ENCODE data around the gene C5orf46. TPM values are rescaled to one million over a fixed set of nuclear protein-coding genes. Genes with fewer than 3 reads are reported as not detected.
"Not testable (repeated sequence)": the region's sequence is repeated elsewhere in the genome, so short reads cannot be mapped to it uniquely, and the experiment has no call there.

Gene C5orf46
- polyA plus RNA-seq, 4 donors, result not detected

DNA sequence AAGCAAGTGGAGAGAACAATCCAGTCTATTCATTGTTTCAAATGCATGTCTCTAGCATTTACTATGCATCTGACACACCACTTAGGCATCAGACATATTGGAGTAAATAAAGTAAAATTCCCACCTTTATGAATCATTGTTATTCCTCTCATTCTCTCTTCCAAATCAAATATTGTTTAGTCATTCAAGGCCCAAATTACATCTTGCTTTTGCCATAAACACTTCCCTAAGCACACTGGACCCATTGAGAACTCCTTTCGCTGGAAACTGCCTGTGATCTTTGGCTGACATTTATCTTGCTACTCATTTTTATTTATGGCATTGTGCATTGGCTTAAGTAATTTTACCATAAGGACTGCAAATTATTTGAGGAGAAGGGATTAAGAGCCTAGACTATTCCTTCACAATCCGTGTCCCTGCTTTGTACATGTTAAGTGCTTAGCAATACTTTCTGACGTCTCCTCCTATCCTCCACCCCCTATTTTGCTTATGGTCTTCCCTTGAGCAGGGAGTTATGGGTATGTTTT, 7.4 kb downstream of the C5orf46 start:
- no peak for DNase-seq (ENCODE audit: low read depth in 4 of 4, low spot score in 2 of 4)

DNA sequence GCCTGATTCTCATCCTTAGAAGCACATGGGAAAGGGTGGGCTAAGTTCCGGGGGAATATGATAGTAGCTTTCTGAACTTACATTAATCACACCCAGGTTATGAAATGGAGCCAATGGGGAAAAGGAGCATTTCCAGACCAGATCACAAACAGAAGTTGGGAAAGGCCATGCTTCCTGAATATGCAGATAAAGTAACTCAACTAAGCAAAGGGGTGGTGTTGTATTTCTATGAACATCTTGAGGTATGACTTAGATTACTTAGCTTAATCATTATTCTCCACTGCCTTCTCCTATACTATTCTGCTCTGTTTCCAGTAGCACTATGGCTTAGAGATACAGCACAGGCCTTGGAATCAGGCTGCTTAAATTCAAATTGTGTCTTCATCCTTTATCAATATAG, 10.5 kb downstream of the C5orf46 start:
- no peak for DNase-seq (ENCODE audit: low read depth in 4 of 4, low spot score in 2 of 4)

DNA sequence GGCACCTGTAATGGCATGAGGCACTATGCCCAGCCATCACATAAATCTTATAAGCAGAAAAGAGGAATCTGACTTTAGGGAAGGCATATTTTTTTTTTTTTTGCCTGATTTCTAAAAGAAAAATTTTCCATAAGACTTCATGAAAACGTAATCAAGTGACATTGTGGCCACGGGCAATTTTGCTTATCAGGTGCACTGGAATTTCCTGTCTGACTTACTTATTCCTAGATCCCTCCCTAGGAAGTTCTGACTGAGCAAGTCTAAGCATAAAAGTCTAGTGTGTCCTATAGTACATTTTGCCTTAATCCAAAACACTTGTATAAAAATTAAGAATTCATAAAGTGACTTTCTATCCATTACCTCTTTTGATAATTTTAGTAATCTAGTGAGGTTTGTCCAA, 12.5 kb downstream of the C5orf46 start:
- no peak for DNase-seq (ENCODE audit: low read depth in 4 of 4, low spot score in 2 of 4)

DNA sequence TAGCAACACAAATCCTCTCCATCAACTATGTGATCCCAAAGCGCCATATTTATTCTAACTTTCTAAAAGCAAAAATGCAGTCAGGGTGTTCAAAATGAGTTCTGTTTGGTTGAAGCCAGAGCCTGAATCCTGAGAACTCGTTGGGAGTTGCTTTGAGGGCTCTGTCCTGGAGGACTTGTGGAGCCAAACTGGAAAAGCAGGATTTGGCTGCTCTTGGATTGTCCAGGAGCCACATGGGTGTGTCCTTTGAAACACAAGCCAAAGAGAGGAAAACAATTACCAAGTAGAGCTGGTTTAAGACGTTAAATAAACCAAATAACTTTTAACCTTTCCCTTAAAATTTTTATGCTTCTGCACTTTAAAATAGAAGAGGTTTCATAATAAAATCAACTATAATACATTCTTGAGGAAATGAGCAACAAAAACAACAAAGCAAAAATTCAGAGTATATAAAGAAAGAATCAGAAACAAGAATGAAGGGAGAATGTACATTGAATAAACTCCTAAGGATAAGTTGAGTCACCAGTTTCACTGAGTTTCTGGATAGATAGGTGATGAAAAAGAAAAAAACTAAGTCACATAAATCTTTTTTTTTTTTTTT, 13.5 kb downstream of the C5orf46 start:
- no peak for DNase-seq (ENCODE audit: low read depth in 4 of 4, low spot score in 2 of 4)

DNA sequence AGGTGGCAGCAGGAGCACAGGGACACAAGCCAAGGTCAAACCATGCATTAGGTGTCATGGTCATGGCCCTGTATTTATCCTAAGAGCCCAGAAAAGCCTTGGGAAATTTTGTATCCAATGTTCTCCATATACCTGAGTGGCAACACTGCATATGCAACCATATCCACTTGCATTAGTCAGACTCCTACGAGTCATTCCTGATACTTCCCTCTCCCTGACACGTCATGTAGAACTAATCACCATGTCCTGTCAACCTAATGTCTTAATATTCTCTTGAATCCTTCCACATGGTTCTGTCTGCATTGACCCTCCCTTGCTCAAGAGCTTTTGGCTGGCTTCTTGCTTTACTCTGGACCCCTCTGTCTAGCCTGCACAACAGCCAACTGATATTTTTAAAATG, 18.4 kb downstream of the C5orf46 start:
- no peak for DNase-seq (ENCODE audit: low read depth in 4 of 4, low spot score in 2 of 4)

DNA sequence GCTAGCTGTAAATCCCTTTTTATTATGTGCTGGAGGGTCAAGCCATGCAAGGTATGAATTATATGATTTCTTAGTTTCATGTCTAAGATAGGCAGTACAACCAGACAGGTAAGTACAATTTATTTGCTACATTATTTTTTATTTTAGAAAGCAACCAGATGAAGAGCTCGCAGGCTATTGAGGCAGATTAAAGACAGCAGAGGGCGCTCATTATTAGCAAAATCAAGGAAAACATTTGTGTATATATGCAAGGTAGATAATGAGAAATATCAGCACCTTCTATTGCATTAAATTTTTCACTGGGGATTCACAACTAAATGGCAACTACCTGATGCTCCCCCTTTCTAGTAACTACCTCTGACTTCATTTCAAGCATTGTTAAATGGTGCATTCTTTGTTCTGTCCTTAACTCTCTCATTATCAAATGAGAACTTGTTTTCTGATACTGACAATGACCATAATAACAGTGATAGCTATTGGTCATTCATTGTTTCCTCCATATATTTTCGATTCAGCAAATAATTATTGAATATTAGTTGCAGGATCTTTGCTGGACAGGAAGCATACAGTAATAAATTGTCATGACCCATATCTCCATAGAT, 19.2 kb downstream of the C5orf46 start:
- no peak for DNase-seq (ENCODE audit: low read depth in 4 of 4, low spot score in 2 of 4)

DNA sequence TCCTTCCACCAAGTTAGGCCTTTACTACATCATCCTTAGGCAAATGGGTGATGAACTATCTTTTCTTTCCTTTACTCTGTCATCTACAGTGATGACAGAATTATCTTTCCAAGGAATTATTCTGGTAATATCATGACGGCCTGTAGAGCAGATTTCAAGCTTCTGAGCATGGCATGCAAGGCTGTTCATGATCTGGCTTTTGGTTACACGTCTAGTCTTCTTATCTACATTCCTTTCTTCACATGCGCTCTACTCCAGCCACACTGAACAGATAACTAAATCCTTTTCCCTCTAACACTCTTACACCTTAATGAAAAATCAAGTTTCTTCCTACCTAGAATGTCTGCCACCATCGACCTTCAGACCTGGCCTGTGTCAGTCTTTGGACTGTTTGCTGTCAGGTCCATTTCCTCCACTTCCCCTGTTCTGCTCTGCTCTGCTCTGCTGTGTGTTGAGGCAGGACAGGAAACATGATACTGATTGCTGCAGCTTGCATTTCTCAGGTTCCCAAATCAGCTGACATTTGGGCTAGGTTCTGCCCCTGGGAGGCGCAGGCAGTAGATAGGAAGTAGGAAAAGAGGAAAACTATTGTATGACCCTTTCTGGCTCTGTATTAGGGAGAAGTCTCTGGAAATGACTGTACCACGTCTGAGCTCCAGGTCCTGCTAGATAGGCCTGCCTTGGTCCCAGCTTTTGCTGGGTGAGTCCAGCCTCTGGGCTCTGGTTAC, 23.6 kb downstream of the C5orf46 start:
- no peak for DNase-seq (ENCODE audit: low read depth in 4 of 4, low spot score in 2 of 4)

DNA sequence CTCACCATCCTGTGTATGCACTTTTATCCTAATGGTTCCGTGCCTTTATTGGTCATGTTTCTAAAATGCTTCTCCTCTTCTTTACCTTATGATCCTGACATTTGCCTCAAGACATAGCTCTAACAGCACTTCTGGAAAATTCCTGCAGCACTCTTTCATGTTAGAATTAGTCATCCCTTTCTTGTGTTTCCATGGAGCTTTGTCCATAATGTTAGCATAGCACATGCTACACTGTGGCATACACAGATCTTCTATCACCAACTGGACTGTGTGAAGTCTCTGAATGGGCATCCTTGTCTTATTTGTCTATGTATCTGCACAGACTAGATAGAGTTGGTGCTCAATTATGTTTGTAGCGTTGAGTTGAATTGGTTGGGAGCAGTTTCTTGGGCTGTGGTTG, 25.9 kb downstream of the C5orf46 start:
- no peak for DNase-seq (ENCODE audit: low read depth in 4 of 4, low spot score in 2 of 4)

DNA sequence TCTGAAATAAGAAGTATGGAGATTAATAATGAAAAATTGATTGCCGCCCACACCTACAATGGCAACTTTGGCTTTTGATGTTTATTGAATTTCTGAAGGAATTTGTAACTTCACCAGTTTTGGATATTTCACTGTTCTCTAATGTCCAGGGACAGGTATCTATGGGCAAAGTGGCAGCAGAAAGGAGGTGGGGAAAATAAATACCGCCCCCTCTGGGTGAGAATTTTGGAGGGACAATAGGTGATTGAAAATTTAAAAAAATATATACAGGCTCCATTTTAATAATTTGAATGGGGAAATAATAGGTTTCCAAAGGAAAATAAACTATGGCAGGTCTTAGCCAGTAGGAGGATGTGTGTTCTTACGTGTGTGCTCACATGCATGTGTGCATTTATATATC, 26.6 kb downstream of the C5orf46 start:
- no peak for DNase-seq (ENCODE audit: low read depth in 4 of 4, low spot score in 2 of 4)

DNA sequence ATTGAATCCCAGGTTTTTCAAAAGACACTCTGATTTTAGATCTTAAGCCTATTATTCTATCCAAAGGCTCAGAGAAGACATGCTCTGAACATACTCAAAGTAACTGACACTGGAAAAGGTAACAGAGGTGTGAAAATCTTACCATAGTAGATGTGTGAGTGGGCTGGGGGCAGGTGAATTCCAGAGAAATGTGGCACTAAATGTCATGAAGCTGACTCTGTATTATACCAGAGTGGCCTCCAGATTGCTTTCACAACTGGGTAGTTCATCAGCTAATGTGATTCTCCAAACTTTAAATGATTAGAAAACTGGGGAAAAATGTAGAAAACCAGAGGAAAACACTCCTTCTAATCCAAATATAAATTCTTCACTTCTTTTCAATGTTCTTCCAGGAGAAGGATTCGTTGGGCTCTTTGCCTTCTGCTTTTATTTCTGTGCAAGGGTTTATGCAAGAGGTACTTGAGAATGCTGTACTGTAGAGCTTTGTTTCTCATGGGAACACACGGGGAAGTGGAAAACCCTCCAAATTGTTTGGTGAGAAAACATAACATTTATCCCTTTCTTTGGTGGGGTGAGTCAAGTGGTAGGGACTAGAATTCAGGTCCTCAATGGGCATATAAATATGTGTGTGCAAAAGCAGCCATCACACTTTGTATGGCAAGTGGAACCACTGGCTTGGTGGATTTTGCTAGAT, 28.1 kb downstream of the C5orf46 start, which contains the start of gene SCGB3A2:
Gene SCGB3A2, plus strand, starts transcription at position 646 of the 694 bp plus-strand sequence. CDS start 93 bp downstream, outside the sequence.
- no peak for DNase-seq (ENCODE audit: low read depth in 4 of 4, low spot score in 2 of 4)

DNA sequence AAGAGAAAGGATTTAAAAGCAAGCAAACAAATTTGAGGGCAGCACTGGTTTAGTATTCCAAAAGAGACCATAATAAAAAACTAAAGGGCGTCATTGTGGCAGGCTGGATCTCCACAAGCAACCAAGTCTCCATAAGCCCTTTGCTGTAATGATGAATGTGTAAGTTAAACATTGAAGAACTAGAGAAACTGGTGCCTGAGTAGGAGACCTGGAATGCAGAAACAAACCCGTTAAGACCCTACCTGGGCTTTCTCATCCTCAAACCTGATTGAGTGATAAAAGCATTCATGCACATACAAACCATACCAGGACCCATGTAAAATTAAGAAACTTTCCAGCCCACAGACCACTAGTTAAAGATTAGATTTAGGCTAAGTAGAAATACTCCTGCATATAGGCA, 29.7 kb downstream of the C5orf46 start:
- no peak for DNase-seq (ENCODE audit: low read depth in 4 of 4, low spot score in 2 of 4)

DNA sequence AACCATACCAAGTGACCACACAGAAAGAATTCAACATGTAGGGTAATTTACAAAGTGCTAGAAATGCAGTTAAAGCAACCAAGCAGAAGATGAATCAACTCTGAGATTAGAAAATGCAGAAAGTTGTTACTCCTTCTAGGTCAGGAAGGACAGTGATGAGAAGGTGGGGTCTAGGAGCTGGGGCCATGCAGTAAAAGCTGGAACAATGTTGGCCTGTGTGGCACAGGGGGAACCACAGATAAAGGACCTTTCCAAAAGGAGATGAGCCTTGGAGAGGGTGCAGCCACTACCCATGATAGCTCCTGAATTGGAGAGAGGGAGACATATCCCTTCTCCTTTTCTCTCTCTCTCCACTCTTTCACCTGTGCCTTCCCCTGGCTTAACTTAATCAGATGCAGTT, 30.2 kb downstream of the C5orf46 start:
- DNase-seq (ENCODE audit: low read depth in 4 of 4, low spot score in 2 of 4), result no peak

DNA sequence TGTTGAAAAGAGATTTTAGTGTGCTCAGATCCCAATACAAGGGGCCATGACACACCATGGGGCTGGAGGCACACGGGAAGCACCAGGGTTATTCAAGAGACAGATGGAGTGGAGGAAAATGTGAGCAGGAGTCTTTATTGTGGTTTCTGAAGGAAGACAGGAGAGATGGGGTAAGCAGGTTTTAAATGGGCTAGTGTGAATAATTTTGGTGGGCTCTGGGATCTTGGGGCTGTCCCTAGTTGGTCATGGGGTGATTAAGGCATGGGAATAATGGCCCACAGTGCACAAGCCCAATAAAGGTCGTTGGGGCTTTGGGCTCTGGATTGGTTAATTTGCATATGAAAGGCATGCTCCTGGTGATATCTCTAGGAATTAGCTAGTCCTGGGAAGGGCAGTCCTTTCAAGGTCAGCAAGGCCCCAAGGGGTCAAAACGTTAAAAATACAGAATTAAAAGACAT, 31.4 kb downstream of the C5orf46 start:
- no peak for DNase-seq (ENCODE audit: low read depth in 4 of 4, low spot score in 2 of 4)

DNA sequence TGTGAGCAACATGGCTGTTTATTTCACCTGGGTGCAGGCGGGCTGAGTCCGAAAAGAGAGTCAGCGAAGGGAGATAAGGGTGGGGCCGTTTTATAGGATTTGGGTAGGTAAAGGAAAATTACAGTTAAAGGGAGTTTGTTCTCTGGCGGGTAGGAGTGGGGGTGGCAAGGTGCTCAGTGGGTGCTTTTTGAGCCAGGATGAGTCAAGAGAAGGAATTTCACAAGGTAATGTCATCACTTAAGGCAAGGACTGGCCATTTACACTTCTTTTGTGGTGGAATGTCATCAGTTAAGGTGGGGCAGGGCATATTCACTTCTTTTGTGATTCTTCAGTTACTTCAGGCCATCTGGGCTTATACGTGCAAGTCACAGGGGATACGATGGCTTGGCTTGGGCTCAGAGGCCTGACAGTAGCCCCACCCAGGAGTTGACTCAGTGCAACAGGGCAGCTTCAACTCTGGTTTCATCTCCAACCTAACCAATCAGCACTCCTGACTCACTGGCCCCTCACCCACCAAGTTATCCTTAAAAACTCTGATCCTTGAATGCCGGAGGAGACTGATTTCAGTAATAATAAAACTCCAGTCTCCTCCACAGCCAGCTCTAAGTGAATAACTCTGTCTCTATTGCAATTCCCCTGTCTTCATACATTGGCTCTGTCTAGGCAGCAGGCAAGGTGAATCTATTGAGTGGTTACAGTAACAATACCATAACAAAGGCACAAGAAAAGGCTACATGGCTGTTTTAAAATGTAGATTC, 32.0 kb downstream of the C5orf46 start:
- not testable (repeated sequence) for DNase-seq (ENCODE audit: low read depth in 4 of 4, low spot score in 2 of 4)

DNA sequence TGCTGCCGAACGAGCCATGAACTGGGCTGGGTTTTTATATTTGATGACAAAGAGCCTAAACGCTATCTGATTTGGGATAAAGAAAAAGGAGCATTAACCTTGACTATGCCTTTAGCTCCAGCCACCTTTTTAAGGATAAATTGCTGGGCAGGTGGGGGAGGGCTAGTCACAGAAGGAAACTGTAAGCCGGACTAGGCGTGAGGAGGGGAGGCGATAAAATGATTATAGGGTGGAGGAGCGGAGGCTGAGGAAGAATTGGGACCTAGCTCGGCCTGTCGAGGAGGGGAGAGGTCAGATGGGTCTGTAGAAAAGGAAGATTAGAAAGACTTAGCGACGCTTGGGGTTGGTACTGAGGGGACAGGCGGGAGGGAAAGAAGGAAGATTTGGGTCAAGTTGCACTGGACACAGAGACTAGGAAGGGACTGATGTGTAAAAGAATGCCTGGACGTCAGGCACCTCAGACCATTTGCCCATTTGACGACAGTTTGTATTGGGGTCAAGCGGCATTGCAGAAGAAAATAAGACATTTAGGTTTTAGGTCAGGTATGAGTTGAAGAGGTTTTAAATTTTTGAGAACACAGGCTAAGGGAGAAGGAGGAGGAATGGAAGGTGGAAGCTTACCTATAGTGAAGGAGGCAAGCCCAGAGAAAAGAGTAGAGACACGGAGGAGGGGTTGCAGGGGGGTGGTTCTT, 33.4 kb downstream of the C5orf46 start:
- DNase-seq (ENCODE audit: low read depth in 4 of 4, low spot score in 2 of 4), result not testable (repeated sequence)

DNA sequence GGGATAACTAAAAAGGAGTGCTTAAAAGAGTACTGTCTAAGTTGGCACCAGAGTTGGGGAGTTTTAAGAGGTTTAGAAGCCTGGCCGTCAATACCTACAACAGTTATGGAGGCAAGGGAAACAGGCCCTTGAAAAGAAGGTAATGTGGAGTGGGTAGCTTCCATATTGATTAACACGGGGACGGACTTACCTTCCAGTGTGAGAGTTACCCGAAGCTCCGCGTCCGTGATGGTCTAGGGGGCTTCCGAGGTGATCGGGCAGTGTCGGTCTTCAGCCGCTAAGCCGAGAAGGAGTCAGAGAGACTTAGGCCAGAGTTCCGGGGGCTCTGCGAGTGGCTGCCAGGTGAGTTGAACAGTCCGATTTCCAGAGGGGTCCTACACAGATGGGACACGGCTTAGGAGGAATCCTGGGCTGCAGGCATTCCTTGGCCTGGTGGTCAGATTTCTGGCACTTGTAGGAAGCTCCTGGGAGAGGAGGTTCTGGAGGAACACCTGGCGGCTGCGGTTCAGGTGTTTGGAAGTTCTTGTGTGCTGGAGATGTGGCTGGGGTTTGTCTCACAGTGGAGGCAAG, 34.3 kb downstream of the C5orf46 start:
- not testable (repeated sequence) for DNase-seq (ENCODE audit: low read depth in 4 of 4, low spot score in 2 of 4)

DNA sequence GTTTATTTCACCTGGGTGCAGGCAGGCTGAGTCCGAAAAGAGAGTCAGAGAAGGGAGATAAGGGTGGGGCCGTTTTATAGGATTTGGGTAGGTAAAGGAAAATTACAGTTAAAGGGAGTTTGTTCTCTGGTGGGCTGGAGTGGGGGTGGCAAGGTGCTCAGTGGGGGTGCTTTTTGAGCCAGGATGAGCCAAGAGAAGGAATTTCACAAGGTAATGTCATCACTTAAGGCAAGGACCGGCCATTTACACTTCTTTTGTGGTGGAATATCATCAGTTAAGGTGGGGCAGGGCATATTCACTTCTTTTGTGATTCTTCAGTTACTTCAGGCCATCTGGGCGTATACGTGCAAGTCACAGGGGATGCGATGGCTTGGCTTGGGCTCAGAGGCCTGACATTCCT, 36.4 kb downstream of the C5orf46 start:
- DNase-seq (ENCODE audit: low read depth in 4 of 4, low spot score in 2 of 4), result not testable (repeated sequence)

DNA sequence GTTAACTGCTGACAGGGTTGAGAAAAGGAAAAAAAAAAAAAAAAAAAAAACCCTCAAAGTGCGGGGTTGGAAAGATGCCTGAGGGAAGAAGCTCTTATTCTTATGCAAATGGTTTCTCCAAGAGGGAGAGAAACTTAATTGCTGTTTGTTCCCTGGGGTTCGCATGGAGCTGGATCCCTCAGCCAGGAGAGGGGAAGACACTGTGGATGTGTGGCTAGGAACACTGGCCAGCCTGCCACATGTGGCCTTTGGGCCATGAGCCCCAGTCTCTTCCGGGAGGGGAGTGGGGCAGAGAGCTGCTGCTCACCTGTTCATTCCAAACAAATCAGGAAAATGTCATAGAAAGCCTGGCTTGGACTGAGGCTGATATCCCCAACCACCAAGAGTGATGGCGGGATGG, 37.2 kb downstream of the C5orf46 start:
- no peak for DNase-seq (ENCODE audit: low read depth in 4 of 4, low spot score in 2 of 4)

DNA sequence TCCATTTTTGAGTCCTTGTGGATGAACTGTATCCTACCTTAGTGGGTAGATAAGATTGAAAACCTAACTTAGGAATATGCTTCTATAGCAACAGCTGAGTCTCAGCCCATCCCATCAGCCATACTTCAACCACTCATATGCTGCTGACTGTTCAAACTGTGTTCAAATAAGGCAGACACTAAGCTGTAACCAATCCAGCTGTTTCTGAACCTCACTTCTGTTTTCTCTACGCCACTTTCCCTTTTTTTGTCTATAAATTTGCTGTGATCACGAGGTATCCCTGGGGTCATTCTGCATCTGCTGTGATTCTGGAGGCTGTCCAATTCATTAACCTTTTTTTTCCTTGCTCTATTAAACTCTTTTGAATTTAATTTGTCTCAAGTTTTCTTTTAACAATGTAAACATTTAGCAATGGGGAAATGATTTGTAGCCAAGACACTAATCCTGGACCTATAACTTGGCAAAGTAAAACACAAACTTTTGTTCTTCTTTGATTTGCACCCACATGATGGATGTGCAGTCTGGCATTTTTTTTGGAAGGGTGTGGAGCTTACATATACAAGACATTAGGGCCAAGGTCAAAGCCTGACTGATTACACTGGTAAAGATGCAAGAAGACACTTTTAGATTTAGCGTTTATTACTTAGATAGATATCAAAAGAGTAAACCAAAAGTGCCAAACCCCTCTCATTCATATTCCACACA, 42.7 kb downstream of the C5orf46 start:
- no peak for DNase-seq (ENCODE audit: low read depth in 4 of 4, low spot score in 2 of 4)
